NCI-H1092 treated with DMSO at 0.1 percent for 48 hours (cell line): Measurements from ENCODE around the gene HOPX.
"Not testable (repeated sequence)": the region's sequence is repeated elsewhere in the genome, so short reads cannot be mapped to it uniquely, and the experiment has no call there.

Experiments used
- DNase-seq: peaks from one replicate; lab custom pipeline; 2025; lab: John Stamatoyannopoulos, UW

HOPX gene

GRCh38 chr4:56688094-56688647, 7.1 kb upstream of the HOPX start:
- no peak for DNase-seq

- no peak for DNase-seq
Measured at GRCh38 chr4:56686537-56687231, 5.6 kb upstream of the HOPX start.

GRCh38 chr4:56684320-56685050, 3.4 kb upstream of the HOPX start:
- DNase-seq, result no peak

GRCh38 chr4:56683455-56683854, 2.4 kb upstream of the HOPX start:
- DNase-seq, result no peak

GRCh38 chr4:56681853-56682525, 893 bp upstream of the HOPX start:
- no peak for DNase-seq

- no peak for DNase-seq
Measured at GRCh38 chr4:56680266-56680665, 830 bp downstream of the HOPX start.

GRCh38 chr4:56677711-56678110, 3.4 kb downstream of the HOPX start:
- DNase-seq, result no peak

- DNase-seq, result no peak
Measured at GRCh38 chr4:56674984-56675383, 6.1 kb downstream of the HOPX start.

GRCh38 chr4:56671860-56672259, 9.2 kb downstream of the HOPX start:
- DNase-seq, result no peak

GRCh38 chr4:56671373-56671772, 9.7 kb downstream of the HOPX start:
- DNase-seq, result no peak

- no peak for DNase-seq
Measured at GRCh38 chr4:56668267-56668666, 12.8 kb downstream of the HOPX start.

GRCh38 chr4:56667396-56667795, 13.7 kb downstream of the HOPX start:
- not testable (repeated sequence) for DNase-seq

GRCh38 chr4:56666279-56666678, 14.8 kb downstream of the HOPX start:
- no peak for DNase-seq

GRCh38 chr4:56665781-56666180, 15.3 kb downstream of the HOPX start:
- DNase-seq, result no peak

GRCh38 chr4:56662782-56663468, 18.2 kb downstream of the HOPX start:
- no peak for DNase-seq

GRCh38 chr4:56659946-56660345, 21.1 kb downstream of the HOPX start:
- no peak for DNase-seq

- DNase-seq, result no peak
Measured at GRCh38 chr4:56658528-56658927, 22.6 kb downstream of the HOPX start.

GRCh38 chr4:56657818-56658217, 23.3 kb downstream of the HOPX start:
- no peak for DNase-seq

GRCh38 chr4:56657128-56657527, 24.0 kb downstream of the HOPX start:
- DNase-seq, result no peak

GRCh38 chr4:56656346-56656643, 24.8 kb downstream of the HOPX start:
- no peak for DNase-seq

- no peak for DNase-seq
Measured at GRCh38 chr4:56655627-56656345, 25.3 kb downstream of the HOPX start.

- peak; percentile 37 for DNase-seq
Measured at GRCh38 chr4:56655209-56655626, 25.9 kb downstream of the HOPX start.
